ENCODE results near the gene ZNF511. TPM values are rescaled to one million over a fixed set of nuclear protein-coding genes. Genes with fewer than 3 reads are reported as not detected.

ZNF511 gene
- polyA plus RNA-seq, 1 donor from 2014 or later: 17.6 TPM

GRCh38 chr10:133361227-133361626 is 52.5 kb downstream of the ZNF511 start:
- Histone ChIP-seq H3F3A (ENCODE audit: insufficient read depth, low read length, poor library complexity, severe bottlenecking) (no peaks in the 10 kb centered on the region), H2AFZ (ENCODE audit: low read depth, low read length) (no peak overlapping the region), H3K4me3 (ENCODE audit: low read length) (no peak overlapping the region), H3K36me3 (ENCODE audit: insufficient read depth, low read length) (no peaks in the 10 kb centered on the region), H3K27ac (ENCODE audit: low read length) (no peak overlapping the region), H3K4me2 (ENCODE audit: low read length) (no peak overlapping the region), H4K20me1 (ENCODE audit: insufficient read depth) (no peaks in the 10 kb centered on the region), H3K27me3 (ENCODE audit: insufficient read depth, low read depth, low read length) (no peaks in the 10 kb centered on the region), H3K9ac (ENCODE audit: low read length) (no peak overlapping the region), H3K79me2 (replicated peaks; ENCODE audit: insufficient read depth, low read length) (no peaks in the 10 kb centered on the region), H3K9me2 (ENCODE audit: insufficient read depth, low read length) (no peaks in the 10 kb centered on the region), H3K9me3 (ENCODE audit: low read length) (peaks cover 2% of the 10 kb centered on the region)
- TF ChIP-seq REST (IDR thresholded peaks at IDR 0.05; ENCODE audit: borderline replicate concordance) (no peak), RAD21 (conservative IDR thresholded peaks at IDR 0.05) (no peak)

- no peak overlapping the region for H3K27ac ChIP-seq (ENCODE audit: low read length)
- peaks cover 2% of the 10 kb centered on the region for H3K9me3 ChIP-seq (ENCODE audit: low read length)
- no peaks in the 10 kb centered on the region for H3K27me3 ChIP-seq (ENCODE audit: insufficient read depth, low read depth, low read length)
- H3K36me3 ChIP-seq (ENCODE audit: insufficient read depth, low read length): no peaks in the 10 kb centered on the region
- H3K79me2 ChIP-seq (replicated peaks; ENCODE audit: insufficient read depth, low read length): no peaks in the 10 kb centered on the region
- no peak overlapping the region for H3K4me2 ChIP-seq (ENCODE audit: low read length)
- no peaks in the 10 kb centered on the region for H4K20me1 ChIP-seq (ENCODE audit: insufficient read depth)
- no peak overlapping the region for H3K4me3 ChIP-seq (ENCODE audit: low read length)
- TF ChIP-seq TAF1 (IDR thresholded peaks at IDR 0.05; ENCODE audit: low read depth): no peak
- TF ChIP-seq RAD21 (conservative IDR thresholded peaks at IDR 0.05): no peak
- no peak for TF ChIP-seq CTCF (IDR thresholded peaks at IDR 0.05; ENCODE audit: poor library complexity, severe bottlenecking)
- TF ChIP-seq SMC3 (conservative IDR thresholded peaks at IDR 0.05; ENCODE audit: poor library complexity): no peak
- TF ChIP-seq MXI1 (conservative IDR thresholded peaks at IDR 0.05; ENCODE audit: poor library complexity, severe bottlenecking): no peak
- TF ChIP-seq REST (IDR thresholded peaks at IDR 0.05; ENCODE audit: borderline replicate concordance): no peak
- TF ChIP-seq EZH2 (IDR thresholded peaks at IDR 0.05; ENCODE audit: borderline replicate concordance, insufficient read depth, low read length, poor library complexity, severe bottlenecking): no peak
- no peak overlapping the region for H3K9ac ChIP-seq (ENCODE audit: low read length)
- no peaks in the 10 kb centered on the region for H3K9me2 ChIP-seq (ENCODE audit: insufficient read depth, low read length)
- no peaks in the 10 kb centered on the region for H3F3A ChIP-seq (ENCODE audit: insufficient read depth, low read length, poor library complexity, severe bottlenecking)
- H2AFZ ChIP-seq (ENCODE audit: low read depth, low read length): no peak overlapping the region
These were observed 53.2 kb downstream of the ZNF511 start for GRCh38 chr10:133361773-133362441.

Small RNA genes lying within 50 kb of the gene (small RNA-seq; reads per million reads assigned to genes)
- gene BANF1P2: 0 reads per million in 3 experiments

Other genes starting within 250 kb of the ZNF511 start
- gene ADGRA1, start 221.0 kb upstream of the ZNF511 start, polyA plus RNA-seq: 2.2 and 4.5 TPM in 2 replicates
- 4.3 and 11.8 TPM in 2 replicates for gene KNDC1, start 148.7 kb upstream of the ZNF511 start, polyA plus RNA-seq
- gene UTF1, start 78.7 kb upstream of the ZNF511 start, polyA plus RNA-seq: not detected in 2 replicates
- gene VENTX, start 71.1 kb upstream of the ZNF511 start, polyA plus RNA-seq: not detected in 2 replicates
- 6.4 and 7.2 TPM in 2 replicates for gene ADAM8, start 32.0 kb upstream of the ZNF511 start, polyA plus RNA-seq
- 34.5 and 63.1 TPM in 2 replicates for gene TUBGCP2, start within 50 bp of the ZNF511 start, polyA plus RNA-seq
- gene CALY, start 28.0 kb downstream of the ZNF511 start, polyA plus RNA-seq: 3.7 and 6.8 TPM in 2 replicates
- not detected in 2 replicates for gene PRAP1, start 38.5 kb downstream of the ZNF511 start, polyA plus RNA-seq
- gene FUOM, start 49.1 kb downstream of the ZNF511 start, polyA plus RNA-seq: not detected in 2 replicates
- 122 and 127 TPM in 2 replicates for gene ECHS1, start 64.4 kb downstream of the ZNF511 start, polyA plus RNA-seq
- 2.2 and 3.0 TPM in 2 replicates for gene PAOX, start 70.3 kb downstream of the ZNF511 start, polyA plus RNA-seq
- gene MTG1, start 85.2 kb downstream of the ZNF511 start, polyA plus RNA-seq: 49.7 and 52.3 TPM in 2 replicates
- 0.28 and 1.1 TPM in 2 replicates for gene SPRN, start 115.7 kb downstream of the ZNF511 start, polyA plus RNA-seq
- gene SCART1, start 145.0 kb downstream of the ZNF511 start, polyA plus RNA-seq: 4.3 and 6.1 TPM in 2 replicates
- 1.7 and 4.0 TPM in 2 replicates for gene CYP2E1, start 218.4 kb downstream of the ZNF511 start, polyA plus RNA-seq

All from neural cell (in vitro differentiated cells).